ENCODE measurements around the gene MEX3A. TPM values are rescaled to one million over a fixed set of nuclear protein-coding genes. Genes with fewer than 3 reads are reported as not detected.

Gene MEX3A
- total and polyA plus RNA-seq, 5 donors from 2014 or later = not detected

DNA sequence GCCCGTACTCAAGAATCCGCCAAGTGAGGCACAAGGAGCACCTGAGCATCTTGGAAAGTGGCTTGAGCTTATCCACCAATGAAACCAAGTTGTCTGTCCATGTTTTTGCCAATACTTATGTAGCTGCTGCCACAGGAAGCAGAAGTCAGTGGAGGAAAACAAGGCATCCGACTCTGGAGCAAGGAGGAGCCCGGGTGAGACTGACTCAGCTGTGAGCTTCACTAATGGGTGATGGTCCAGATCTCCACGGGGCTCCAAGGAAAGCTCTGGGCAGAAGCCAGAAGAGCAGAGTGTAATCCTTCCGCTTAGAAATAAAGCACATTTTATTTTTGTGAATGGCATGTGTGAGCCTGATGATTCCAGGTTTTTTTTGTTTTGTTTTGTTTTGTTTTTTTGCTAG, 49.3 kb downstream of the MEX3A start:
- Mint-ChIP-seq H3K9me3 (no peaks in the 10 kb centered on the region), H3K4me3 (no peak overlapping the region), H3K36me3 (peaks cover 10% of the 10 kb centered on the region), H3K27ac (no peak overlapping the region), H3K4me1 (no peaks in the 10 kb centered on the region), H3K27me3 (no peaks in the 10 kb centered on the region)
- ATAC-seq (ENCODE audit: low read depth in 2 of 2) (no peak), DNase-seq (no peak)
- Histone ChIP-seq H3K27me3 (ENCODE audit: control insufficient read depth, insufficient read depth, low read length) (no peaks in the 10 kb centered on the region), H3K27ac (ENCODE audit: insufficient read depth, low read length, poor library complexity, severe bottlenecking) (no peak overlapping the region), H3K36me3 (ENCODE audit: control insufficient read depth, insufficient read depth, low read length) (peaks cover 9% of the 10 kb centered on the region), H3K4me3 (ENCODE audit: low read depth, low read length) (no peak overlapping the region), H3K9me3 (ENCODE audit: control insufficient read depth in 2 of 2, low read length in 2 of 2) (no peaks in the 10 kb centered on the region), H3K4me1 (ENCODE audit: control insufficient read depth, insufficient read depth, low read length, poor library complexity, severe bottlenecking) (no peaks in the 10 kb centered on the region)

- no peaks in the 10 kb centered on the region for H3K36me3 ChIP-seq (ENCODE audit: control insufficient read depth, insufficient read depth, low read length)
- H3K4me1 ChIP-seq (ENCODE audit: control insufficient read depth, insufficient read depth, low read length, poor library complexity, severe bottlenecking) = no peaks in the 10 kb centered on the region
- Mint-ChIP-seq H3K36me3 (no peaks in the 10 kb centered on the region), H3K9me3 (no peaks in the 10 kb centered on the region), H3K4me3 (no peak overlapping the region), H3K27ac (no peak overlapping the region), H3K4me1 (peaks cover 0 to 10% (median 0%) of the 10 kb centered on the region in 4 donors), H3K27me3 (no peaks in the 10 kb centered on the region)
- ATAC-seq (ENCODE audit: low read depth in 2 of 2) = no peak
- H3K27ac ChIP-seq (ENCODE audit: insufficient read depth, low read length, poor library complexity, severe bottlenecking) = no peak overlapping the region
- no peak for DNase-seq
- no peaks in the 10 kb centered on the region for H3K27me3 ChIP-seq (ENCODE audit: control insufficient read depth, insufficient read depth, low read length)
- no peaks in the 10 kb centered on the region for H3K9me3 ChIP-seq (ENCODE audit: control insufficient read depth in 2 of 2, low read length in 2 of 2)
- H3K4me3 ChIP-seq (ENCODE audit: low read depth, low read length) = no peak overlapping the region
Observed at GRCh38 chr1:156026588-156026987, 55.7 kb downstream of the MEX3A start.

DNA sequence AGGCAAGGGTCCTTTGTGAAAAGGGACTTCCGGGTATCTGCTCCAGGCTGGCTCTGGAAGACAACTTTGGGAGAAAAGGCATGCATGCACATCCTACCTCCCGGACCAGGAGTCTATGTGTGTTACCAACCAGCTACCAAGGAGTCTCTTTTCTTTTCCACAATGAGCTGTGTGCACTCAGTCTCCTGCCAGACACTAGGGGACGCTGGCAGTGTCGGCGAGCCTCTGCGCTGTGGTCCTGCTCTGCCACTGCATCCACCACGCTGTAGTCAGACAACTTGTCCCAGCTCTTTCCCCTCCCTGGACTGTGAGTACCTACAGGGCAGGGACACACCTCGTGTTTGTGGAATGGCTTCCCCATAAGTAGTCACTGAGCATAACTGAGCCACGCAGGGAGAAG, 56.4 kb downstream of the MEX3A start:
- no peak overlapping the region for H3K4me3 ChIP-seq (ENCODE audit: low read depth, low read length)
- no peaks in the 10 kb centered on the region for H3K27me3 Mint-ChIP-seq
- H3K27ac Mint-ChIP-seq = no peak overlapping the region
- H3K36me3 Mint-ChIP-seq = no peaks in the 10 kb centered on the region
- peaks cover 3% of the 10 kb centered on the region for H3K4me1 ChIP-seq (ENCODE audit: control insufficient read depth, insufficient read depth, low read length, poor library complexity, severe bottlenecking)
- H3K27ac ChIP-seq (ENCODE audit: insufficient read depth, low read length, poor library complexity, severe bottlenecking) = no peak overlapping the region
- no peaks in the 10 kb centered on the region for H3K9me3 ChIP-seq (ENCODE audit: control insufficient read depth in 2 of 2, low read length in 2 of 2)
- peaks cover 0 to 12% (median 3%) of the 10 kb centered on the region in 4 donors for H3K4me1 Mint-ChIP-seq
- H3K27me3 ChIP-seq (ENCODE audit: control insufficient read depth, insufficient read depth, low read length) = no peaks in the 10 kb centered on the region
- no peaks in the 10 kb centered on the region for H3K36me3 ChIP-seq (ENCODE audit: control insufficient read depth, insufficient read depth, low read length)
- ATAC-seq (ENCODE audit: low read depth in 2 of 2) = peak; percentile 54 to 72
- DNase-seq = peak in 2 of 3 donors; percentile 12 to 44
- H3K4me3 Mint-ChIP-seq = no peak overlapping the region
- no peaks in the 10 kb centered on the region for H3K9me3 Mint-ChIP-seq

DNA sequence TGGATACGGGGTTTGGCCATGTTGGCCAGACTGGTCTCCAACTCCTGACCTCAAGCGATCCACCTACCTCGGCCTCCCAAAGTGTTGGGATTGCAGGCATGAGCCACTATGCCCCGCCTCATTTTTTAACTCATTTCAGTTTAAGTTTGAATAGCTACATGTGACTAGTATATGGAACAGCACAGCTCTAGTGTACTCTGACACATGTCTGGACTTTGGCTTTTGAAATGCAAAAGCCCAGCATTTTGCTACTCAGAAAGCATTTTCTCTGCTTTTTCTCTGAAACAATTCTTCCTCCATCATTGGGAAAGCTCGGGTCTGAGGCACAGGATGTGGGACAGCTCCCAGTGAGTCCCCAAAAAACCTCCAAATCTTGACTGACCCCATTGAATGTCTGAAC, 57.5 kb downstream of the MEX3A start:
- Histone ChIP-seq H3K36me3 (ENCODE audit: control insufficient read depth, insufficient read depth, low read length) (no peaks in the 10 kb centered on the region), H3K27me3 (ENCODE audit: control insufficient read depth, insufficient read depth, low read length) (no peaks in the 10 kb centered on the region), H3K4me3 (ENCODE audit: low read depth, low read length) (no peak overlapping the region), H3K9me3 (ENCODE audit: control insufficient read depth in 2 of 2, low read length in 2 of 2) (no peaks in the 10 kb centered on the region), H3K27ac (ENCODE audit: insufficient read depth, low read length, poor library complexity, severe bottlenecking) (no peak overlapping the region), H3K4me1 (ENCODE audit: control insufficient read depth, insufficient read depth, low read length, poor library complexity, severe bottlenecking) (peaks cover 10% of the 10 kb centered on the region)
- H3K27ac Mint-ChIP-seq = peak overlapping the region in 1 of 3 donors; percentile 15
- ATAC-seq (ENCODE audit: low read depth in 2 of 2) (no peak), DNase-seq (no peak)
- H3K27me3 Mint-ChIP-seq = peaks cover 5% of the 10 kb centered on the region
- peaks cover 4 to 21% (median 11%) of the 10 kb centered on the region in 4 donors for H3K4me1 Mint-ChIP-seq
- no peaks in the 10 kb centered on the region for H3K9me3 Mint-ChIP-seq
- no peaks in the 10 kb centered on the region for H3K36me3 Mint-ChIP-seq
- no peak overlapping the region for H3K4me3 Mint-ChIP-seq

Other genes starting within 250 kb of the MEX3A start
- 105 TPM for gene GON4L, start 225.3 kb downstream of the MEX3A start, total RNA-seq
- gene GON4L, start 225.3 kb downstream of the MEX3A start, polyA plus RNA-seq = 10 to 100 TPM; 22.3 to 35.3 (median 26.3) TPM
- 29.7 TPM for gene SYT11, start 222.9 kb downstream of the MEX3A start, total RNA-seq
- 10 to 100 TPM; 14.4 to 34.1 (median 18.7) TPM for gene SYT11, start 222.9 kb downstream of the MEX3A start, polyA plus RNA-seq
- gene RIT1, start 171.1 kb downstream of the MEX3A start, total RNA-seq = 55.8 TPM
- 10 to 100 TPM; 25.0 to 32.1 (median 29.0) TPM for gene RIT1, start 171.1 kb downstream of the MEX3A start, polyA plus RNA-seq
- 60.1 TPM for gene KHDC4, start 148.1 kb downstream of the MEX3A start, total RNA-seq
- 10 to 100 TPM in 1 of 4 donors, 1 to 10 TPM in 3; 7.4 to 10.8 (median 8.3) TPM for gene KHDC4, start 148.1 kb downstream of the MEX3A start, polyA plus RNA-seq
- gene RXFP4, start 140.8 kb downstream of the MEX3A start, total RNA-seq = not detected
- 1 to 10 TPM in 1 of 4 donors, under 1 TPM in 1, not detected in 2; 0.32 to 1.4 TPM for gene RXFP4, start 140.8 kb downstream of the MEX3A start, polyA plus RNA-seq
- gene ARHGEF2, start 103.9 kb downstream of the MEX3A start, total RNA-seq = 108 TPM
- gene ARHGEF2, start 103.9 kb downstream of the MEX3A start, polyA plus RNA-seq = 10 to 100 TPM; 16.1 to 19.2 (median 16.3) TPM
- gene SSR2, start 61.5 kb downstream of the MEX3A start, total RNA-seq = 196 TPM
- 100 to 1,000 TPM; 358 to 421 (median 392) TPM for gene SSR2, start 61.5 kb downstream of the MEX3A start, polyA plus RNA-seq
- gene UBQLN4, start 28.7 kb downstream of the MEX3A start, total RNA-seq = 19.1 TPM
- gene UBQLN4, start 28.7 kb downstream of the MEX3A start, polyA plus RNA-seq = 1 to 10 TPM; 4.4 to 7.1 (median 5.5) TPM
- 20.2 TPM for gene LAMTOR2, start 27.7 kb downstream of the MEX3A start, total RNA-seq
- 100 to 1,000 TPM; 107 to 162 (median 130) TPM for gene LAMTOR2, start 27.7 kb downstream of the MEX3A start, polyA plus RNA-seq
- 1.5 TPM for gene RAB25, start 21.3 kb downstream of the MEX3A start, total RNA-seq
- 1 to 10 TPM in 2 of 4 donors, under 1 TPM in 2; 0.83 to 1.7 (median 0.93) TPM for gene RAB25, start 21.3 kb downstream of the MEX3A start, polyA plus RNA-seq
- 1,807 TPM for gene LMNA, start 32.2 kb upstream of the MEX3A start, total RNA-seq
- 100 to 1,000 TPM in 1 of 4 donors, 10 to 100 TPM in 3; 54.1 to 113 (median 83.1) TPM for gene LMNA, start 32.2 kb upstream of the MEX3A start, polyA plus RNA-seq
- gene SEMA4A, start 71.1 kb upstream of the MEX3A start, total RNA-seq = 41.2 TPM
- 1 to 10 TPM in 2 of 4 donors, under 1 TPM in 2; 0.89 to 2.2 (median 1.4) TPM for gene SEMA4A, start 71.1 kb upstream of the MEX3A start, polyA plus RNA-seq
- 21.3 TPM for gene SLC25A44, start 111.6 kb upstream of the MEX3A start, total RNA-seq
- gene SLC25A44, start 111.6 kb upstream of the MEX3A start, polyA plus RNA-seq = 10 to 100 TPM in 3 of 4 donors, 1 to 10 TPM in 1; 8.2 to 17.5 (median 12.7) TPM
- 69.3 TPM for gene PMF1, start 130.5 kb upstream of the MEX3A start, total RNA-seq
- 10 to 100 TPM; 70.6 to 89.9 (median 88.7) TPM for gene PMF1, start 130.5 kb upstream of the MEX3A start, polyA plus RNA-seq
- gene BGLAP, start 159.7 kb upstream of the MEX3A start, total RNA-seq = 1.1 TPM
- gene BGLAP, start 159.7 kb upstream of the MEX3A start, polyA plus RNA-seq = not detected
- gene PAQR6, start 165.6 kb upstream of the MEX3A start, total RNA-seq = 3.7 TPM
- 1 to 10 TPM in 1 of 4 donors, under 1 TPM in 3; 0.13 to 2.0 (median 0.57) TPM for gene PAQR6, start 165.6 kb upstream of the MEX3A start, polyA plus RNA-seq
- gene SMG5, start 200.4 kb upstream of the MEX3A start, total RNA-seq = 64.0 TPM
- gene SMG5, start 200.4 kb upstream of the MEX3A start, polyA plus RNA-seq = 10 to 100 TPM; 12.0 to 14.4 (median 14.1) TPM
- 5.1 TPM for gene TMEM79, start 201.9 kb upstream of the MEX3A start, total RNA-seq
- gene TMEM79, start 201.9 kb upstream of the MEX3A start, polyA plus RNA-seq = 1 to 10 TPM; 1.7 to 6.2 (median 5.3) TPM
- 29.9 TPM for gene GLMP, start 213.2 kb upstream of the MEX3A start, total RNA-seq
- gene GLMP, start 213.2 kb upstream of the MEX3A start, polyA plus RNA-seq = 10 to 100 TPM; 29.8 to 45.9 (median 36.7) TPM
- not detected for gene VHLL, start 216.8 kb upstream of the MEX3A start, total RNA-seq
- not detected for gene VHLL, start 216.8 kb upstream of the MEX3A start, polyA plus RNA-seq

Data from CD4-positive, CD25-positive, alpha-beta regulatory T cell (primary cell).